Astrocyte (in vitro differentiated cells and primary cell): ENCODE results near the gene PCMTD2.

Experiments
- CTCF ChIP-seq: IDR thresholded peaks from 2 replicates; pipeline ENCODE4 v1.5.1; 2011; ENCODE audit warnings: low read depth, mild to moderate bottlenecking, inconsistent platforms, low read length, moderate library complexity; ENCODE audit not compliant: insufficient read depth
- EZH2 ChIP-seq: IDR thresholded peaks from 2 replicates; pipeline ENCODE4 v1.6.1; 2012; ENCODE audit warnings: mild to moderate bottlenecking, low read length, inconsistent platforms; ENCODE audit not compliant: insufficient read depth

GRCh38 chr20:64214952-64215351 is 40.6 kb upstream of the PCMTD2 start:
- TF ChIP-seq CTCF, result no peak
- no peak for TF ChIP-seq EZH2
